Activated CD4-positive, alpha-beta memory T cell treated with anti-CD3 and anti-CD28 coated beads for 36 hours (primary cell): ENCODE results near the gene ACVR1. TPM values are rescaled to one million over a fixed set of nuclear protein-coding genes. Genes with fewer than 3 reads are reported as not detected.
"Not testable (repeated sequence)": the region's sequence is repeated elsewhere in the genome, so short reads cannot be mapped to it uniquely, and the experiment has no call there.

Experiments
- CTCF ChIA-PET: fragments of 350-600 bp; sonication (Branson Sonifier 250); formaldehyde crosslinking; loops from one replicate; lab custom pipeline; 2021; ENCODE audit warnings: antibody characterized with exemption, inconsistent platforms; lab: Charles Lee
- POLR2A ChIA-PET: fragments of 350-600 bp; sonication (Branson Sonifier 250); formaldehyde crosslinking; loops from one replicate; lab custom pipeline; 2021; ENCODE audit warnings: antibody characterized with exemption; lab: Charles Lee
- DNase-seq: peaks from one replicate; pipeline ENCODE4 v3.0.0-alpha.2; 2020
- H3K27ac Mint-ChIP-seq: one replicate; pipeline ENCODE4 v1.8.0; 2021; ENCODE audit warnings: mixed read lengths
- H3K27me3 Mint-ChIP-seq: one replicate; pipeline ENCODE4 v1.8.0; 2021; ENCODE audit warnings: mixed read lengths
- H3K36me3 Mint-ChIP-seq: one replicate; pipeline ENCODE4 v1.8.0; 2021; ENCODE audit warnings: mixed read lengths
- H3K4me1 Mint-ChIP-seq: one replicate; pipeline ENCODE4 v1.8.0; 2021; ENCODE audit warnings: low read depth, mixed read lengths
- H3K4me3 Mint-ChIP-seq: one replicate; pipeline ENCODE4 v1.8.0; 2021; ENCODE audit warnings: mild to moderate bottlenecking, mixed read lengths
- H3K9me3 Mint-ChIP-seq: one replicate; pipeline ENCODE4 v1.8.0; 2021; ENCODE audit warnings: mixed read lengths
- intact Hi-C: fragments of 100-400 bp; cut with micrococcal nuclease; formaldehyde crosslinking; loops from one replicate; pipeline ENCODE4 v1.15.1; 2023
- total RNA-seq, 2 experiments: library from RNA; stranded (reverse); gene quantifications; one replicate each; pipeline ENCODE4 v1.2.3, GENCODE V29; 2021

Gene ACVR1
- total RNA-seq, 2 experiments from 2014 or later = 24.8 to 25.0 TPM

- intact Hi-C loops = loop anchor here (2.0 to 5.0 kb wide), 2 partner anchors 14 to 34 kb away; no protein-coding TSS in a partner anchor
Measured at GRCh38 chr2:157838442-157839161, 37.5 kb downstream of the ACVR1 start.

DNA sequence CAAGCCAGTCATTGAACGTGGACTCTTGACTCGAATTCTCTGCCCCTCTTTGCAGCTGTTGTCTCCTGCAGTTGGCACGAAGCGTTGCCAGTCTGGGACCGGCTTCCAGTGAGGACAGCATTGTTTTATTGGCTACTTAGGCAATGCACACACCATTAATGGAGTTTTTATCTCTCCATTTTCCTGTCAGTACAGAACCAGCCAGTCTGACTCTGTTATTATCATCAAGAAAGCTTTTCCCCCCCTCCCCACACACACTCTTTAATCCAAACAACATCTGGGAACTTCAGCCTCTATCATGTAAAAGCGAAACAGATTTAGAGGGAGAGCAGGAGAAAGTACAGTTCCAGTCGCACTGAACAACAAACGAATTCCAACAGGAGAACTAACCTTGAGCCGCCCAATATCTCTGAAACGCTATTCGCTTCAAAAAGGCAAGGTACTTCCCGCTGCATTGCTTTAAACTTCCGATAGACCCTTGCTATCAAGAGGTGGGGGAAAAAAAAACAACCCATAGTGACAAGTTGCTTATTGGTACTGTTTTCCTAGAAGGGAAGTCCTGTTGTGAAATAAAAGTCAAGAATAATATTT lies 38.2 kb downstream of the ACVR1 start:
- POLR2A ChIA-PET = interaction anchor here (0.7 to 1.5 kb wide), 2 partner anchors 18 to 39 kb away, joined by 3 to 6 read pairs; partner anchors contain the start of gene ACVR1
- Mint-ChIP-seq H3K4me3 (no peak overlapping the region), H3K27me3 (no peaks in the 10 kb centered on the region), H3K9me3 (no peaks in the 10 kb centered on the region), H3K36me3 (peaks cover 16% of the 10 kb centered on the region), H3K27ac (peak overlapping the region; percentile 5), H3K4me1 (peaks cover 49% of the 10 kb centered on the region)
- intact Hi-C loops = loop anchor here (2.0 to 5.0 kb wide), 2 partner anchors 15 to 34 kb away; no protein-coding TSS in a partner anchor
- CTCF ChIA-PET = no interaction called here
- DNase-seq = no peak

More at GRCh38 chr2:157838442-157839161, 37.5 kb downstream of the ACVR1 start:
- Mint-ChIP-seq H3K27me3 (no peaks in the 10 kb centered on the region), H3K27ac (peak overlapping the region; percentile 14), H3K4me3 (no peak overlapping the region), H3K9me3 (no peaks in the 10 kb centered on the region), H3K36me3 (peaks cover 16% of the 10 kb centered on the region), H3K4me1 (peaks cover 44% of the 10 kb centered on the region)
- POLR2A ChIA-PET = interaction anchor here (0.7 to 1.5 kb wide), 2 partner anchors 17 to 38 kb away, joined by 3 to 6 read pairs; partner anchors contain the start of gene ACVR1
- CTCF ChIA-PET = interaction anchor here (1.0 kb wide), 1 partner anchor 38 kb away, joined by 3 read pairs; the partner anchor contains the start of gene ACVR1
- DNase-seq = peak; percentile 34

- Mint-ChIP-seq H3K4me3 (no peak overlapping the region), H3K36me3 (peaks cover 16% of the 10 kb centered on the region), H3K9me3 (no peaks in the 10 kb centered on the region), H3K27me3 (no peaks in the 10 kb centered on the region), H3K4me1 (peaks cover 55% of the 10 kb centered on the region), H3K27ac (no peak overlapping the region)
- CTCF ChIA-PET = no interaction called here
- POLR2A ChIA-PET = no interaction called here
- intact Hi-C loops = loop anchor here (5.0 kb wide), 1 partner anchor 36 kb away; no protein-coding TSS in a partner anchor
- no peak for DNase-seq
Measured at GRCh38 chr2:157836531-157836930, 39.6 kb downstream of the ACVR1 start.

DNA sequence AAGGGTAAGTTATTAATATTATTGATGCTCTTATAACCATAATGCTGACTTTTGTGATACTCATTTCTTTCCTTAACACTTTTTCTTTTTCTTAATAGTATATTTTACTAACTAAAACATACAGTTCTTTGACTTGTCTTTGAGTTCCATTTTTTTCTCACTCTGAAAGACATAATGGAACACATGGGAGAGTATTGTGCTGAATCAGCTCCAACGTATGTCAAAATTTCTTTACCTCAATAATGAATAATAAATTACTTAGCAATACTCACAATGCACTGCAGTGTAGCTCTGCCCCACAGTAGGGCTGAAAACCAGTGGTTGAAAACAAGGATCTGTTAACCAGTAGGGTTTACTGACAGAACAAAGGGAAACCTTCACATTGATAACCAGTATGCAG lies 40.7 kb downstream of the ACVR1 start:
- H3K27me3 Mint-ChIP-seq = no peaks in the 10 kb centered on the region
- H3K4me3 Mint-ChIP-seq = no peak overlapping the region
- peaks cover 18% of the 10 kb centered on the region for H3K36me3 Mint-ChIP-seq
- intact Hi-C loops = loop anchor here (5.0 kb wide), 1 partner anchor 37 kb away; no protein-coding TSS in a partner anchor
- peaks cover 63% of the 10 kb centered on the region for H3K4me1 Mint-ChIP-seq
- CTCF ChIA-PET = no interaction called here
- no peaks in the 10 kb centered on the region for H3K9me3 Mint-ChIP-seq
- POLR2A ChIA-PET = no interaction called here
- no peak overlapping the region for H3K27ac Mint-ChIP-seq
- DNase-seq = no peak

- H3K4me3 Mint-ChIP-seq = no peak overlapping the region
- POLR2A ChIA-PET = no interaction called here
- DNase-seq = no peak
- H3K4me1 Mint-ChIP-seq = peaks cover 61% of the 10 kb centered on the region
- intact Hi-C loops = loop anchor here (5.0 kb wide), 1 partner anchor 37 kb away; no protein-coding TSS in a partner anchor
- H3K36me3 Mint-ChIP-seq = peaks cover 18% of the 10 kb centered on the region
- H3K9me3 Mint-ChIP-seq = no peaks in the 10 kb centered on the region
- H3K27ac Mint-ChIP-seq = no peak overlapping the region
- no peaks in the 10 kb centered on the region for H3K27me3 Mint-ChIP-seq
- CTCF ChIA-PET = no interaction called here
Measured at GRCh38 chr2:157835006-157835405, 41.1 kb downstream of the ACVR1 start.

- H3K4me1 Mint-ChIP-seq = peaks cover 56% of the 10 kb centered on the region
- ChIA-PET CTCF (interaction anchor here (1.1 kb wide), 2 partner anchors 43 to 531 kb away, joined by 3 to 6 read pairs; partner anchors contain the start of gene ACVR1), POLR2A (no interaction called here)
- no peaks in the 10 kb centered on the region for H3K27me3 Mint-ChIP-seq
- intact Hi-C loops = loop anchor here (5.0 kb wide), 1 partner anchor 41 kb away; no protein-coding TSS in a partner anchor
- H3K9me3 Mint-ChIP-seq = no peaks in the 10 kb centered on the region
- H3K27ac Mint-ChIP-seq = no peak overlapping the region
- H3K36me3 Mint-ChIP-seq = peaks cover 23% of the 10 kb centered on the region
- H3K4me3 Mint-ChIP-seq = no peak overlapping the region
- DNase-seq = no peak
Measured at GRCh38 chr2:157833721-157834120, 42.4 kb downstream of the ACVR1 start.

GRCh38 chr2:157831573-157832315 lies 44.4 kb downstream of the ACVR1 start:
- intact Hi-C loops = loop anchor here (5.0 kb wide), 1 partner anchor 39 kb away; no protein-coding TSS in a partner anchor
- POLR2A ChIA-PET = no interaction called here
- H3K4me1 Mint-ChIP-seq = peaks cover 38% of the 10 kb centered on the region

DNA sequence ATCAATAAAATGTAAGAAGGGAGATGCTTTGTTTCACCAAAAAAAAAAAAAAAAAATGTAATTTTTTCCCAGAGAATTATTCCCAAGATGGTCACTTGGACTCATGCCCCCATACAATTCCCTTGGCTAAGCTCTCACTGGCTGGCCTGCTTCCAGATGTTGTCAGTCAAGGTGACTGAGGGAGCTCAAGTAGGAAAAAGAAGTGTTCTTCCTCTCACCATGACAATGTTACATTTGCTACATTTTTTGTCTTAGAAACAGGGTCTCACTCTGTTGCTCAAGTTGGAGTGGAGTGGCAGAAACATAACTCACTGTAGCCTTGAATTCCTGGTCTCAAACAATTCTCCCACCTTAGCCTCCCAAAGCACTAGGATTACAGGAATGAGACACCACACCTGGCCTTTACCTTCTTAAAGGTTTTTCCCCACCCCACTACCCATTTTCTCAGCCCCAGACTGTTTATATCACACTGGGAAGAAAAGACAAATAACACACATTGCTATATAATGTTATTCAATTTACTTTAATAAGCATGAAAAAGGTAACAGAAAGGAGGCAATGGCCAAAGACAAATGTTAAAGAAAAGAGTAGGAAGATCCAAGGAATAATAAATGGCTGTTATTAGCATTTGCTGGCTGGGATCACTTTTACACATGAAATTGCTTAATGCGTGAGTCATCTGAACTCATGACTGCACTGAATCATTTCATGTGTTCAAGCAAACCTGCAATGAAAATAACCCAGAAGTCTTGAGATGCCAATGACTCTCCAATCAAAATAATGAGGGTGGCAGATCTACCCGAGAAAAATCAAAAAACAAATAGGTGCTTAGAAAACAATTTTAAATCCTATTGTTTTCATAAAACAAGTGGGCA lies 45.2 kb downstream of the ACVR1 start:
- Mint-ChIP-seq H3K27ac (no peak overlapping the region), H3K36me3 (peaks cover 13% of the 10 kb centered on the region), H3K4me1 (peaks cover 30% of the 10 kb centered on the region), H3K4me3 (no peak overlapping the region), H3K27me3 (no peaks in the 10 kb centered on the region), H3K9me3 (no peaks in the 10 kb centered on the region)
- intact Hi-C loops = loop anchor here (5.0 kb wide), 1 partner anchor 39 kb away; no protein-coding TSS in a partner anchor
- ChIA-PET POLR2A (interaction anchor here (0.7 kb wide), 1 partner anchor 70 kb away, joined by 3 read pairs; no protein-coding TSS in a partner anchor), CTCF (no interaction called here)
- no peak for DNase-seq

More at GRCh38 chr2:157831573-157832315, 44.4 kb downstream of the ACVR1 start:
- Mint-ChIP-seq H3K36me3 (peaks cover 19% of the 10 kb centered on the region), H3K27ac (no peak overlapping the region), H3K27me3 (no peaks in the 10 kb centered on the region), H3K9me3 (no peaks in the 10 kb centered on the region), H3K4me3 (no peak overlapping the region)
- no peak for DNase-seq
- CTCF ChIA-PET = no interaction called here

DNA sequence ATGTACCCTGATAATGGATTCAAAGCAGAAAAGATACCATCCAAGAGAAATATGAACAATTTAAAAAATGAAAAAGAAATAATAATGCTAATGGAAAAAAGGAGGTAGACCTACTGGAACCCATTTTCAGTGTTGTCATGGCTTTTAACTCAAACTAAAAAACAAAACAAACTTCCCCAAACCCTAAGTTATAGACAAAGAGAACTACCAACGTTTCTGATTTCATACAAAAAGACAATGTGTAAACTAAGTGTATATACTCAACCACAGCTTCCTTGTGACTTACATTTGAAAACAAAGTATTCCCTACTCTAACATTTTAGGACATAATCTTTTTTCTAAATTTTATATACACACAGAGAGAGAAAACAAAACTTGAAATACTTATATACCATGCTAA lies 45.9 kb downstream of the ACVR1 start:
- Mint-ChIP-seq H3K27me3 (no peaks in the 10 kb centered on the region), H3K27ac (no peak overlapping the region), H3K9me3 (no peaks in the 10 kb centered on the region), H3K4me1 (peaks cover 26% of the 10 kb centered on the region), H3K36me3 (peaks cover 18% of the 10 kb centered on the region), H3K4me3 (no peak overlapping the region)
- no peak for DNase-seq
- CTCF ChIA-PET = no interaction called here
- POLR2A ChIA-PET = interaction anchor here (0.7 kb wide), 1 partner anchor 70 kb away, joined by 3 read pairs; no protein-coding TSS in a partner anchor
- intact Hi-C loops = loop anchor here (5.0 kb wide), 1 partner anchor 38 kb away; no protein-coding TSS in a partner anchor

GRCh38 chr2:157827377-157827776 lies 48.8 kb downstream of the ACVR1 start:
- CTCF ChIA-PET = interaction anchor here (1.0 kb wide), 1 partner anchor 334 kb away, joined by 5 read pairs; no protein-coding TSS in a partner anchor
- intact Hi-C loops = no loop called here
- no peak overlapping the region for H3K4me3 Mint-ChIP-seq

DNA sequence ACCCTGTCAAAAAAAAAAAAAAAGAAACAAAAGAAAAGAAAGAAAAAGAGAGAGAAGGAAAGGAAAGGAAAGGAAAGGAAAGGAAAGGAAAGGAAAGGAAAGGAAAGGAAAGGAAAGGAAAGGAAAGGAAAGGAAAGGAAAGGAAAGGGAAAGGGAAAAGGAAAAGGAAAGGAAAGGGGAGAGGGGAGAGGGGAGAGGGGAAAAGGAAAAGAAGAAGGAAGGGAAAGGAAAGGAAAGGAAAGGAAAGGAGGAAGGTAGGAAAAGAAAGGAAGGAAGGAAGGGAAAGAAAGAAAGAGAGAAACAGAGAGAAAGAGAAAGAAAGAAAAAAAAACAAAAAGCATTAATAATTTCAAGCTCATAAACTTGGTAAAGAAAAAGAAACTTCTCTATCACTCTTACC lies 49.5 kb downstream of the ACVR1 start:
- Mint-ChIP-seq H3K36me3 (peaks cover 21% of the 10 kb centered on the region), H3K4me1 (peaks cover 16% of the 10 kb centered on the region)
- POLR2A ChIA-PET, H3K9me3 Mint-ChIP-seq, H3K27ac Mint-ChIP-seq, H3K27me3 Mint-ChIP-seq, DNase-seq, intact Hi-C loops, H3K4me3 Mint-ChIP-seq: not testable (repeated sequence)
- CTCF ChIA-PET = interaction anchor here (1.0 kb wide), 1 partner anchor 334 kb away, joined by 5 read pairs; no protein-coding TSS in a partner anchor

More at GRCh38 chr2:157827377-157827776, 48.8 kb downstream of the ACVR1 start:
- Mint-ChIP-seq H3K4me1 (peaks cover 19% of the 10 kb centered on the region), H3K27me3 (no peaks in the 10 kb centered on the region), H3K27ac (no peak overlapping the region), H3K36me3 (peaks cover 21% of the 10 kb centered on the region), H3K9me3 (no peaks in the 10 kb centered on the region)
- POLR2A ChIA-PET = no interaction called here
- no peak for DNase-seq
